Peyer's patch (tissue), 4 donors: Measurements from ENCODE around the gene TBL3.

Source experiments
- CTCF ChIP-seq, 6 experiments: fragments of 450-650 bp in 4 of 6; fragments of 200-600 bp in 2 of 6; sonication (generic) in 1 of 6; IDR thresholded peaks; one replicate each; pipeline ENCODE4 v1.5.1; 2017 to 2019; ENCODE audit warnings: antibody characterized with exemption in 6 of 6, mild to moderate bottlenecking in 3 of 6, moderate library complexity in 1 of 6
- POLR2A ChIP-seq, 2 donors: fragments of 450-650 bp; IDR thresholded peaks; one replicate each; pipeline ENCODE4 v1.5.1; 2017; ENCODE audit warnings: antibody characterized with exemption in 2 of 2, mild to moderate bottlenecking in 2 of 2, moderate library complexity in 2 of 2

- TF ChIP-seq CTCF (IDR thresholded peaks at IDR 0.05) = no peak
- no peak for TF ChIP-seq POLR2A (IDR thresholded peaks at IDR 0.05)
These were observed 26.1 kb upstream of the TBL3 start for GRCh38 chr16:1945559-1946391.
